HepG2 (cell line): ENCODE measurements around the gene CCDC88C. TPM values are rescaled to one million over a fixed set of nuclear protein-coding genes. Genes with fewer than 3 reads are reported as not detected.
A peak's percentile ranks its signal among the peaks of the same experiment; 100 is the strongest.

ENCODE experiments used
- CC2D1A ChIP-seq: sonication (generic); formaldehyde crosslinking; IDR thresholded peaks from 2 replicates; pipeline ENCODE4 v1.8.1; 2023; ENCODE audit warnings: mild to moderate bottlenecking, missing genetic modification reagents
- DNMT1 ChIP-seq: sonication (generic); formaldehyde crosslinking; IDR thresholded peaks from 2 replicates; pipeline ENCODE4 v1.5.1; 2020; ENCODE audit warnings: mild to moderate bottlenecking, missing genetic modification reagents
- DPF2 ChIP-seq: sonication (generic); formaldehyde crosslinking; IDR thresholded peaks from 2 replicates; pipeline ENCODE4 v1.4.0; 2020; ENCODE audit warnings: mild to moderate bottlenecking, low read depth, missing genetic modification reagents, borderline replicate concordance
- FOSL2 ChIP-seq: sonication (generic); formaldehyde crosslinking; IDR thresholded peaks from 2 replicates; pipeline ENCODE4 v1.4.0; 2020; ENCODE audit warnings: missing genetic modification reagents
- GATA4 ChIP-seq: sonication (generic); IDR thresholded peaks from 2 replicates; pipeline ENCODE4 v1.6.1; 2016; ENCODE audit warnings: antibody characterized with exemption, low read depth, borderline replicate concordance
- HDAC2 ChIP-seq: sonication (generic); formaldehyde crosslinking; IDR thresholded peaks from 2 replicates; pipeline ENCODE4 v1.4.0; 2020; ENCODE audit warnings: missing genetic modification reagents
- JUN ChIP-seq: sonication (generic); formaldehyde crosslinking; IDR thresholded peaks from 2 replicates; pipeline ENCODE4 v1.4.0; 2020; ENCODE audit warnings: mild to moderate bottlenecking, missing genetic modification reagents
- MBD4 ChIP-seq: IDR thresholded peaks from 2 replicates; pipeline ENCODE4 v1.6.1; 2012; ENCODE audit warnings: low read length, inconsistent platforms, borderline replicate concordance
- MED1 ChIP-seq: sonication (generic); formaldehyde crosslinking; IDR thresholded peaks from 2 replicates; pipeline ENCODE4 v1.4.0; 2020; ENCODE audit warnings: missing genetic modification reagents
- SAP130 ChIP-seq: IDR thresholded peaks from 2 replicates; pipeline ENCODE4 v1.6.1; 2016; ENCODE audit warnings: low read depth
- ZBTB21 ChIP-seq: sonication (generic); formaldehyde crosslinking; IDR thresholded peaks from 2 replicates; pipeline ENCODE4 v1.4.0; 2020; ENCODE audit warnings: missing genetic modification reagents
- ZBTB38 ChIP-seq: sonication (generic); formaldehyde crosslinking; IDR thresholded peaks from 2 replicates; pipeline ENCODE4 v1.5.1; 2020; ENCODE audit warnings: mild to moderate bottlenecking, missing genetic modification reagents
- ZFP90 ChIP-seq: sonication (generic); formaldehyde crosslinking; IDR thresholded peaks from 2 replicates; pipeline ENCODE4 v1.8.0; 2022; ENCODE audit warnings: missing genetic modification reagents, mild to moderate bottlenecking, inconsistent platforms, borderline replicate concordance
- ZNF292 ChIP-seq: sonication (generic); formaldehyde crosslinking; IDR thresholded peaks from 2 replicates; pipeline ENCODE4 v1.8.1; 2022; ENCODE audit warnings: mild to moderate bottlenecking, low read depth, missing genetic modification reagents, borderline replicate concordance
- ZNF329 ChIP-seq: sonication (generic); formaldehyde crosslinking; IDR thresholded peaks from 2 replicates; pipeline ENCODE4 v1.9.0; 2021; ENCODE audit warnings: low read depth, mild to moderate bottlenecking, missing genetic modification reagents
- ZNF775 ChIP-seq: sonication (generic); formaldehyde crosslinking; IDR thresholded peaks from 2 replicates; pipeline ENCODE4 v1.4.0; 2020; ENCODE audit warnings: missing genetic modification reagents, mild to moderate bottlenecking, moderate library complexity, borderline replicate concordance
- ZNF777 ChIP-seq: sonication (generic); formaldehyde crosslinking; IDR thresholded peaks from 2 replicates; pipeline ENCODE4 v1.4.0; 2020; ENCODE audit warnings: missing genetic modification reagents
- ZNF839 ChIP-seq: sonication (generic); formaldehyde crosslinking; IDR thresholded peaks from 2 replicates; pipeline ENCODE4 v1.4.0; 2020; ENCODE audit warnings: missing genetic modification reagents, mild to moderate bottlenecking, borderline replicate concordance
- polyA plus RNA-seq, 8 experiments: library from polyadenylated mRNA; depleted of rRNA in 3 of 8; stranded (reverse) in 7 of 8; unstranded in 1 of 8; fragments of >200 nt; fragmentation: Illumina TruSeq in 4 of 8; extraction: Trizol in 4 of 8; gene quantifications; 2 replicates each; pipeline versions ENCODE4 v1.2.1 to v1.2.3, GENCODE V29; 2011 to 2016; ENCODE audit warnings: low read depth in 4 of 8, missing spikeins in 1 of 8, mixed read lengths in 1 of 8; ENCODE audit not compliant: insufficient read depth in 1 of 8
- total RNA-seq, 5 experiments: library from RNA; depleted of rRNA; stranded (reverse); fragments of >200 nt; fragmentation: Illumina TruSeq; extraction: Trizol; gene quantifications; 2 replicates each; pipeline ENCODE4 v1.2.3, GENCODE V29; 2016; ENCODE audit warnings: low read depth in 1 of 5
- TF ChIP-seq, protein P1 (sequence below): sonication (generic); formaldehyde crosslinking; IDR thresholded peaks from 2 replicates; pipeline ENCODE4 v1.8.1; 2023; ENCODE audit warnings: missing genetic modification reagents, inconsistent platforms, borderline replicate concordance
- TF ChIP-seq, protein P2 (sequence below): sonication (generic); formaldehyde crosslinking; IDR thresholded peaks from 2 replicates; pipeline ENCODE4 v1.4.0; 2020; ENCODE audit warnings: missing genetic modification reagents, borderline replicate concordance
- TF ChIP-seq, protein P3 (sequence below): sonication (generic); formaldehyde crosslinking; IDR thresholded peaks from 2 replicates; pipeline ENCODE4 v1.5.0; 2020; ENCODE audit warnings: mild to moderate bottlenecking, missing genetic modification reagents, borderline replicate concordance

CCDC88C gene
- total and polyA plus RNA-seq, 2 of the 13 experiments (the other 11 are each of a cell fraction or from before 2014, with no cell fraction given) = 3.6 to 11.7 TPM

DNA sequence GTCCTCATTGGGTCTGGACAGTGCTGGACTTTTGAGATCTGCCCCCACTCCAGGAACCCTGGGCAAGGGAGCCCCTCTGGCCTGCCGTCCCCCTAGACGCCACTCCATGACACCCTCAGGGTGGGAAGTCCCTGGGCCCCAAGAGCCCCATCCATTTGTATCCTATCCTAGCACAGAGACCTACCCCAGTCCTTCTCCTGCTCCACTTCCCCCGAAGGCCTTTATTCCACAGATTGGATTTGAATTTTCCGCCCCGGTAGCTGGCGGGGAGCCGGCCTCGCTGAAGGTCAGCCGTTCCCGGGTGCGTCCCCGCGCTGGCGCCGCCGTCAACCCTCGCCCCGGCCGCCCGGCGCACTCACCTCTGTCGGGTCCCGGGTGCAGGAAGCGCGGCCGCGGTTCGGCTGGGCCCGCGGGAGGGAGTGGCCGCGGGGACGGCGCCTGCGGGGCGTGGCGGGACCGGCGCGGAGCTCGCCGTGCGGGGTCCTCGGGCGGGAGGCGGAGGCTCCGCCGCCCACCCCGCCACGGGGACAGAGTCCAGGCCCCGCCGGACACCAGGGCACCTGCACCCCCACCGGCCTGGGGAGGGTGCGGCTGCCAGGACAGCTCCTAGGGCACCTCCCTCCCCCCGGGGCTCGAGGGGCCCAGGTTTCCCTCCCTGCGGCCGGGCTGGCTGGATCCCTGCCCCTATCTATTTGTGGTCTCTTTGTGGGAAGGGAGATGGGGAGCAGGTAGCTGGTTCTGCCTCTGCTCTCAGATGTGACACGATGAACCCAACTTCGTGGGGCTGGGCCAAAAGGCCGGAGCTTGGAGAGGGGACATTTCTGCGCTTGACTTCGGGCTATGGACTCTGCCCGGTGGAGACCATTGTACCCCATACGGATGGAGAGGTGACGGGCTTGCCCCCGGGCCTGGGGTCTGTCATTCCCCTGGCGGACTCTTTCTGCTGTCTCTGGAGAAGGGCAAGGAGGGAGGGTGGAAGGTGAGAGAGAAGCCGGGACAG is 153.2 kb downstream of the CCDC88C start (continued):
- TF ChIP-seq, protein P1, sequence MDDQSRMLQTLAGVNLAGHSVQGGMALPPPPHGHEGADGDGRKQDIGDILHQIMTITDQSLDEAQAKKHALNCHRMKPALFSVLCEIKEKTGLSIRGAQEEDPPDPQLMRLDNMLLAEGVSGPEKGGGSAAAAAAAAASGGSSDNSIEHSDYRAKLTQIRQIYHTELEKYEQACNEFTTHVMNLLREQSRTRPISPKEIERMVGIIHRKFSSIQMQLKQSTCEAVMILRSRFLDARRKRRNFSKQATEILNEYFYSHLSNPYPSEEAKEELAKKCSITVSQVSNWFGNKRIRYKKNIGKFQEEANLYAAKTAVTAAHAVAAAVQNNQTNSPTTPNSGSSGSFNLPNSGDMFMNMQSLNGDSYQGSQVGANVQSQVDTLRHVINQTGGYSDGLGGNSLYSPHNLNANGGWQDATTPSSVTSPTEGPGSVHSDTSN (CRISPR knock-in tag) = no peak
- TF ChIP-seq, protein P2, sequence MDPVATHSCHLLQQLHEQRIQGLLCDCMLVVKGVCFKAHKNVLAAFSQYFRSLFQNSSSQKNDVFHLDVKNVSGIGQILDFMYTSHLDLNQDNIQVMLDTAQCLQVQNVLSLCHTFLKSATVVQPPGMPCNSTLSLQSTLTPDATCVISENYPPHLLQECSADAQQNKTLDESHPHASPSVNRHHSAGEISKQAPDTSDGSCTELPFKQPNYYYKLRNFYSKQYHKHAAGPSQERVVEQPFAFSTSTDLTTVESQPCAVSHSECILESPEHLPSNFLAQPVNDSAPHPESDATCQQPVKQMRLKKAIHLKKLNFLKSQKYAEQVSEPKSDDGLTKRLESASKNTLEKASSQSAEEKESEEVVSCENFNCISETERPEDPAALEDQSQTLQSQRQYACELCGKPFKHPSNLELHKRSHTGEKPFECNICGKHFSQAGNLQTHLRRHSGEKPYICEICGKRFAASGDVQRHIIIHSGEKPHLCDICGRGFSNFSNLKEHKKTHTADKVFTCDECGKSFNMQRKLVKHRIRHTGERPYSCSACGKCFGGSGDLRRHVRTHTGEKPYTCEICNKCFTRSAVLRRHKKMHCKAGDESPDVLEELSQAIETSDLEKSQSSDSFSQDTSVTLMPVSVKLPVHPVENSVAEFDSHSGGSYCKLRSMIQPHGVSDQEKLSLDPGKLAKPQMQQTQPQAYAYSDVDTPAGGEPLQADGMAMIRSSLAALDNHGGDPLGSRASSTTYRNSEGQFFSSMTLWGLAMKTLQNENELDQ (CRISPR knock-in tag) = no peak
- TF ChIP-seq ZNF775 (CRISPR knock-in tag) (no peak), CC2D1A (CRISPR knock-in tag) (no peak), MBD4 (no peak), DPF2 (CRISPR knock-in tag) (no peak), ZBTB21 (CRISPR knock-in tag) (no peak), GATA4 (no peak), ZNF329 (CRISPR knock-in tag) (no peak), HDAC2 (CRISPR knock-in tag) (no peak), DNMT1 (CRISPR knock-in tag) (no peak), ZNF292 (CRISPR knock-in tag) (no peak), JUN (CRISPR knock-in tag) (no peak), ZFP90 (CRISPR knock-in tag) (no peak), FOSL2 (CRISPR knock-in tag) (no peak), SAP130 (CRISPR knock-in tag) (no peak), ZNF839 (CRISPR knock-in tag) (no peak), MED1 (CRISPR knock-in tag) (no peak), ZBTB38 (CRISPR knock-in tag) (no peak), ZNF777 (peak; percentile 70)
- TF ChIP-seq, protein P3, sequence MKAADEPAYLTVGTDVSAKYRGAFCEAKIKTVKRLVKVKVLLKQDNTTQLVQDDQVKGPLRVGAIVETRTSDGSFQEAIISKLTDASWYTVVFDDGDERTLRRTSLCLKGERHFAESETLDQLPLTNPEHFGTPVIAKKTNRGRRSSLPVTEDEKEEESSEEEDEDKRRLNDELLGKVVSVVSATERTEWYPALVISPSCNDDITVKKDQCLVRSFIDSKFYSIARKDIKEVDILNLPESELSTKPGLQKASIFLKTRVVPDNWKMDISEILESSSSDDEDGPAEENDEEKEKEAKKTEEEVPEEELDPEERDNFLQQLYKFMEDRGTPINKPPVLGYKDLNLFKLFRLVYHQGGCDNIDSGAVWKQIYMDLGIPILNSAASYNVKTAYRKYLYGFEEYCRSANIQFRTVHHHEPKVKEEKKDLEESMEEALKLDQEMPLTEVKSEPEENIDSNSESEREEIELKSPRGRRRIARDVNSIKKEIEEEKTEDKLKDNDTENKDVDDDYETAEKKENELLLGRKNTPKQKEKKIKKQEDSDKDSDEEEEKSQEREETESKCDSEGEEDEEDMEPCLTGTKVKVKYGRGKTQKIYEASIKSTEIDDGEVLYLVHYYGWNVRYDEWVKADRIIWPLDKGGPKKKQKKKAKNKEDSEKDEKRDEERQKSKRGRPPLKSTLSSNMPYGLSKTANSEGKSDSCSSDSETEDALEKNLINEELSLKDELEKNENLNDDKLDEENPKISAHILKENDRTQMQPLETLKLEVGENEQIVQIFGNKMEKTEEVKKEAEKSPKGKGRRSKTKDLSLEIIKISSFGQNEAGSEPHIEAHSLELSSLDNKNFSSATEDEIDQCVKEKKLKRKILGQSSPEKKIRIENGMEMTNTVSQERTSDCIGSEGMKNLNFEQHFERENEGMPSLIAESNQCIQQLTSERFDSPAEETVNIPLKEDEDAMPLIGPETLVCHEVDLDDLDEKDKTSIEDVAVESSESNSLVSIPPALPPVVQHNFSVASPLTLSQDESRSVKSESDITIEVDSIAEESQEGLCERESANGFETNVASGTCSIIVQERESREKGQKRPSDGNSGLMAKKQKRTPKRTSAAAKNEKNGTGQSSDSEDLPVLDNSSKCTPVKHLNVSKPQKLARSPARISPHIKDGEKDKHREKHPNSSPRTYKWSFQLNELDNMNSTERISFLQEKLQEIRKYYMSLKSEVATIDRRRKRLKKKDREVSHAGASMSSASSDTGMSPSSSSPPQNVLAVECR (CRISPR knock-in tag) = no peak
